CD14-positive monocyte (primary cell): ENCODE results near the gene NXF1. TPM values are rescaled to one million over a fixed set of nuclear protein-coding genes. Genes with fewer than 3 reads are reported as not detected.

Experiments
- DNase-seq, 3 donors: peaks; one replicate each; pipeline ENCODE4 v3.0.0-alpha.2; 2011 to 2022
- H2AFZ ChIP-seq: 2 replicates; pipeline ENCODE4 v1.6.0; 2012; ENCODE audit warnings: mild to moderate bottlenecking, low read depth, low read length, inconsistent platforms; ENCODE audit not compliant: insufficient read depth, poor library complexity, severe bottlenecking
- H3K27ac ChIP-seq, 2 donors: 1 replicate in 1 of 2; 2 replicates in 1 of 2; pipeline ENCODE4 v1.5.1; 2012 to 2013; ENCODE audit warnings: low read length in 2 of 2, control low read depth in 1 of 2, inconsistent platforms in 1 of 2, low read depth in 1 of 2, mild to moderate bottlenecking in 1 of 2
- H3K27me3 ChIP-seq, 2 donors: one replicate each; pipeline versions ENCODE4 v1.6.0 to v1.6.1; 2011 to 2013; ENCODE audit warnings: low read length in 2 of 2; ENCODE audit not compliant: control insufficient read depth in 2 of 2, insufficient read depth in 2 of 2
- H3K36me3 ChIP-seq, 2 donors: replicated peaks in 1 of 2; 1 replicate in 1 of 2; 2 replicates in 1 of 2; pipeline versions ENCODE4 v1.5.1 to v1.6.1; 2012 to 2013; ENCODE audit warnings: low read length in 2 of 2, control low read depth in 1 of 2, inconsistent platforms in 1 of 2, mild to moderate bottlenecking in 1 of 2; ENCODE audit not compliant: insufficient read depth in 2 of 2, control insufficient read depth in 1 of 2
- H3K4me1 ChIP-seq, 2 donors: 1 replicate in 1 of 2; 2 replicates in 1 of 2; pipeline versions ENCODE4 v1.5.1 to v1.6.1; 2012 to 2013; ENCODE audit warnings: low read length in 2 of 2, control low read depth in 1 of 2, inconsistent platforms in 1 of 2, mild to moderate bottlenecking in 1 of 2, moderate library complexity in 1 of 2; ENCODE audit not compliant: insufficient read depth in 2 of 2, control insufficient read depth in 1 of 2
- H3K4me2 ChIP-seq: replicated peaks from 2 replicates; pipeline ENCODE3; 2012; ENCODE audit warnings: low read length, moderate library complexity, mild to moderate bottlenecking; ENCODE audit not compliant: poor library complexity, severe bottlenecking; ENCODE audit errors: extremely low read depth
- H3K4me3 ChIP-seq, 3 experiments: fragments of 200-600 bp in 1 of 3; sonication (generic) in 1 of 3; replicated peaks in 1 of 3; 1 replicate in 2 of 3; 2 replicates in 1 of 3; pipeline ENCODE4 v1.5.1; 2011 to 2013; ENCODE audit warnings: low read length in 3 of 3, mild to moderate bottlenecking in 3 of 3, control low read depth in 2 of 3, low read depth in 2 of 3, inconsistent platforms in 1 of 3, moderate library complexity in 1 of 3
- H3K79me2 ChIP-seq: 2 replicates; pipeline ENCODE4 v1.6.0; 2012; ENCODE audit warnings: mild to moderate bottlenecking, control low read depth, inconsistent platforms, low read length, moderate library complexity; ENCODE audit not compliant: insufficient read depth
- H3K9ac ChIP-seq: 2 replicates; pipeline ENCODE4 v1.6.0; 2017; ENCODE audit warnings: low read length, mild to moderate bottlenecking; ENCODE audit not compliant: insufficient read depth, poor library complexity, severe bottlenecking
- H3K9me3 ChIP-seq, 2 donors: replicated peaks in 1 of 2; 1 replicate in 1 of 2; 2 replicates in 1 of 2; pipeline versions ENCODE4 v1.5.1 to v1.6.1; 2012 to 2013; ENCODE audit warnings: low read length in 2 of 2, control low read depth in 1 of 2; ENCODE audit not compliant: control insufficient read depth in 1 of 2, insufficient read depth in 1 of 2
- H4K20me1 ChIP-seq: 2 replicates; pipeline ENCODE4 v1.6.0; 2012; ENCODE audit warnings: mild to moderate bottlenecking, low read length, control low read depth, moderate library complexity; ENCODE audit not compliant: insufficient read depth
- H3K27ac Mint-ChIP-seq, 7 donors: one replicate each; pipeline ENCODE4 v1.8.0; 2020; ENCODE audit warnings: mild to moderate bottlenecking in 7 of 7, mixed read lengths in 7 of 7, moderate library complexity in 6 of 7, inconsistent platforms in 2 of 7
- H3K27me3 Mint-ChIP-seq, 3 donors: one replicate each; pipeline ENCODE4 v1.8.0; 2021 to 2022; ENCODE audit warnings: low read depth in 3 of 3, mild to moderate bottlenecking in 3 of 3, mixed read lengths in 3 of 3, moderate library complexity in 3 of 3, inconsistent platforms in 1 of 3
- H3K36me3 Mint-ChIP-seq, 2 donors: one replicate each; pipeline ENCODE4 v1.8.0; 2020; ENCODE audit warnings: mixed read lengths in 2 of 2, inconsistent platforms in 1 of 2, mild to moderate bottlenecking in 1 of 2
- H3K4me1 Mint-ChIP-seq: one replicate; pipeline ENCODE4 v1.8.0; 2020; ENCODE audit warnings: mild to moderate bottlenecking, mixed read lengths
- H3K4me3 Mint-ChIP-seq, 2 donors: one replicate each; pipeline ENCODE4 v1.8.0; 2020; ENCODE audit warnings: mild to moderate bottlenecking in 2 of 2, mixed read lengths in 2 of 2, moderate library complexity in 1 of 2
- H3K9me3 Mint-ChIP-seq, 7 donors: one replicate each; pipeline ENCODE4 v1.8.0; 2020 to 2022; ENCODE audit warnings: mixed read lengths in 7 of 7, mild to moderate bottlenecking in 6 of 7, moderate library complexity in 6 of 7, inconsistent platforms in 2 of 7
- WGBS: methylation state at CpG from one replicate; pipeline ENCODE4 v1.1.5; 2013; ENCODE audit warnings: missing lambda C conversion rate; ENCODE audit not compliant: insufficient coverage; 5-methylcytosine and 5-hydroxymethylcytosine counted together
- intact Hi-C, 2 donors: fragments of 100-400 bp; cut with micrococcal nuclease; formaldehyde crosslinking; loops; one replicate each; pipeline versions ENCODE4 v1.15.0 to v1.15.1; 2023
- polyA plus RNA-seq, 3 donors: library from polyadenylated mRNA; depleted of rRNA in 1 of 3; unstranded in 2 of 3; stranded (reverse) in 1 of 3; fragments of 300-500 nt in 2 of 3; fragments of >200 nt in 1 of 3; fragmentation: Illumina TruSeq in 2 of 3; gene quantifications; 1 replicate in 2 of 3; 2 replicates in 1 of 3; pipeline ENCODE4 v1.2.3, GENCODE V29; 2012 to 2021
- TF ChIP-seq, protein P1 (sequence below): fragments of 200-600 bp; IDR thresholded peaks from one replicate; pipeline ENCODE4 v1.8.0; 2022; ENCODE audit warnings: antibody characterized with exemption, mild to moderate bottlenecking

NXF1 gene
- polyA plus RNA-seq, 3 donors = 50.1 to 748 (median 70.6) TPM

DNA sequence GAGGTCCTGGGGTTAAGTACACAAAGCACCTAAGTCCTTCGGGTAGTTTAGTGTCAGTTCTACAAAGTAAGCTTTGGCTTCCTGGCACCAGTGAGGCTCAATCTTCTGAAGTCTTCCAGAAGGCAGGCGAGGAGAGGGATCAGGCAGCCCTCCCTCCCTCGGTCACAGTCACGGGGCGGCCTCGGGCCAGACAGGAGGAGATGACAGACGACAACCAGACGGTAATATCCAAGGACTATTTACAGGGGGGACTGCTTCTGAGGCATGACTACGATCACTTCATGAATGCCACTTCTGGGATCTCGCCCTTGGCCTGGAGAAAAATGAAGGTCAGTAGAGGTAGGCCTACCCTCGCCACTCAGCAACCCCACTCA is 13.1 kb downstream of the NXF1 start:
- H3K9me3 Mint-ChIP-seq = no peaks in the 10 kb centered on the region
- H3K27me3 ChIP-seq = no peaks in the 10 kb centered on the region
- 8% methylated on average over 7 of the region's 11 CpGs for WGBS
- peak overlapping the region; percentile 82 to 95 (median 92) for H3K27ac Mint-ChIP-seq
- peaks cover 84% of the 10 kb centered on the region for H3K79me2 ChIP-seq
- peak overlapping the region; percentile 32 to 77 for H3K27ac ChIP-seq
- H3K4me3 ChIP-seq = peak overlapping the region in 1 of 3 experiments; percentile 84
- peaks cover 57% of the 10 kb centered on the region for H4K20me1 ChIP-seq
- H3K36me3 ChIP-seq = peaks cover 67 to 74% of the 10 kb centered on the region in 2 donors
- no peak overlapping the region for H2AFZ ChIP-seq
- intact Hi-C loops = no loop called here
- H3K27me3 Mint-ChIP-seq = no peaks in the 10 kb centered on the region
- peak overlapping the region; percentile 83 to 89 for H3K4me3 Mint-ChIP-seq
- H3K4me1 Mint-ChIP-seq = peaks cover 43% of the 10 kb centered on the region
- peak in 1 of 3 donors; percentile 20 for DNase-seq
- peaks cover 59 to 69% of the 10 kb centered on the region in 2 donors for H3K36me3 Mint-ChIP-seq
- TF ChIP-seq, protein P1, sequence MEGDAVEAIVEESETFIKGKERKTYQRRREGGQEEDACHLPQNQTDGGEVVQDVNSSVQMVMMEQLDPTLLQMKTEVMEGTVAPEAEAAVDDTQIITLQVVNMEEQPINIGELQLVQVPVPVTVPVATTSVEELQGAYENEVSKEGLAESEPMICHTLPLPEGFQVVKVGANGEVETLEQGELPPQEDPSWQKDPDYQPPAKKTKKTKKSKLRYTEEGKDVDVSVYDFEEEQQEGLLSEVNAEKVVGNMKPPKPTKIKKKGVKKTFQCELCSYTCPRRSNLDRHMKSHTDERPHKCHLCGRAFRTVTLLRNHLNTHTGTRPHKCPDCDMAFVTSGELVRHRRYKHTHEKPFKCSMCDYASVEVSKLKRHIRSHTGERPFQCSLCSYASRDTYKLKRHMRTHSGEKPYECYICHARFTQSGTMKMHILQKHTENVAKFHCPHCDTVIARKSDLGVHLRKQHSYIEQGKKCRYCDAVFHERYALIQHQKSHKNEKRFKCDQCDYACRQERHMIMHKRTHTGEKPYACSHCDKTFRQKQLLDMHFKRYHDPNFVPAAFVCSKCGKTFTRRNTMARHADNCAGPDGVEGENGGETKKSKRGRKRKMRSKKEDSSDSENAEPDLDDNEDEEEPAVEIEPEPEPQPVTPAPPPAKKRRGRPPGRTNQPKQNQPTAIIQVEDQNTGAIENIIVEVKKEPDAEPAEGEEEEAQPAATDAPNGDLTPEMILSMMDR = no peak
- H3K9ac ChIP-seq = peak overlapping the region; percentile 76
- H3K4me2 ChIP-seq = peak overlapping the region; percentile 78
- H3K9me3 ChIP-seq = no peaks in the 10 kb centered on the region
- peaks cover 27 to 57% of the 10 kb centered on the region in 2 donors for H3K4me1 ChIP-seq

DNA sequence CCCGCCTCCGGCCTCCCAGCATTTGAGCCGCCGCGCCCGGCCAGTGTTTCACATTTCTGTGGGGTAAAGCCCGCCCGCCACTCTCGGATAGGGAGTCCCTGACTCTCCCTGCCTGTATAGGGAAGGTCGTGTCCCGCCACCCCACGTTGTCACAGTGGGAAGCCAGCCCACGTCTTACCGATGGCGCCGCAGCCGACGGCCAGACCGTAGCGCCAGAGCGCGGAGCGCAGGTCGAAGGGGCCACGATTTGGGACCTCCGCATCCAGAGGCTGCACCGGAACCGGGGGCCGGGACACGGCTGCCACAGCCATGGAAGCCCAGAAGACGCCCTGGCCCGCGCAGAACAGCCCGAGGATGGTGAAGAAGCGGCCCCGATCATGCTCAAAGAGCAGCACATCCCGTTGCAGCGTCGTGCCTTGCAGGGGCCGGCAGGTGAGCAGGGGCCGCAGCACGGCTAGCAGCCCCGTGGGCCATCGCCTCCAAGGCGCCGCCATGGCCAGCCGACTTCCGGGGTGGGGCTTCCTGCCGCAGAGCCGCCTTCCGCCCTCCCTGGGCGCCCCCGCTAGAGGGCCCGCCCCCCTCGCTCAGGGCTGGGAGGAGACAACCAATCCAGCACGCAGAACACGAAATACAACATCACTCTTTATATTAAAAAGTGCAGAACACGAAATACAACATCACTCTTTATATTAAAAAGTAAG is 13.6 kb downstream of the NXF1 start, which contains the start of gene TMEM223:
Gene TMEM223 (minus strand): TSS at position 506 of the 701 bp plus-strand sequence. CDS start 12 bp downstream, at position 494.
- Mint-ChIP-seq H3K9me3 (no peaks in the 10 kb centered on the region), H3K4me3 (peak within 1 kb of the TSS; percentile 83 to 89), H3K36me3 (peaks cover 53 to 64% of the 10 kb centered on the region in 2 donors), H3K27me3 (no peaks in the 10 kb centered on the region), H3K4me1 (peaks cover 43% of the 10 kb centered on the region), H3K27ac (peak within 1 kb of the TSS; percentile 82 to 95 (median 92))
- Histone ChIP-seq H2AFZ (peak within 1 kb of the TSS; percentile 65), H3K4me2 (peak within 1 kb of the TSS; percentile 78), H3K4me3 (peak within 1 kb of the TSS; percentile 45 to 91 (median 84)), H3K9me3 (no peaks in the 10 kb centered on the region), H3K27ac (peak within 1 kb of the TSS; percentile 77 to 78), H3K36me3 (peaks cover 62 to 68% of the 10 kb centered on the region in 2 donors), H3K4me1 (peaks cover 27 to 57% of the 10 kb centered on the region in 2 donors), H3K79me2 (peaks cover 84% of the 10 kb centered on the region), H3K27me3 (no peaks in the 10 kb centered on the region), H4K20me1 (peaks cover 52% of the 10 kb centered on the region), H3K9ac (peak within 1 kb of the TSS; percentile 76)
- TF ChIP-seq, protein P1 = no peak
- DNase-seq = peak; percentile 70 to 75 (median 72)
- intact Hi-C loops = no loop called here
- WGBS = under 1% methylated on average over 51 of the region's 58 CpGs
